Heart left ventricle (tissue), 16 donors: Measurements from ENCODE around the gene CIB4. TPM values are rescaled to one million over a fixed set of nuclear protein-coding genes. Genes with fewer than 3 reads are reported as not detected.
A peak's percentile ranks its signal among the peaks of the same experiment; 100 is the strongest.

ENCODE experiments used
- ATAC-seq, 4 donors: fragments of 200-7000 bp; cut with Tn5 transposase; one replicate each; pipeline ENCODE4 v1.9.1; 2020 to 2022; ENCODE audit warnings: moderate library complexity in 4 of 4, mild to moderate bottlenecking in 3 of 4, moderate number of reproducible peaks in 1 of 4
- DNase-seq, 5 donors: peaks; one replicate each; pipeline ENCODE4 v3.0.0-alpha.2; 2020
- H3K27ac ChIP-seq, 12 donors: fragments of 200-600 bp; sonication (generic) in 4 of 12; one replicate each; pipeline versions ENCODE4 v1.5.0 to v1.8.0; 2016 to 2022; ENCODE audit warnings: mild to moderate bottlenecking in 2 of 12
- H3K27me3 ChIP-seq, 9 donors: fragments of 200-600 bp; sonication (generic) in 2 of 9; one replicate each; pipeline versions ENCODE4 v1.5.1 to v1.8.0; 2016 to 2022; ENCODE audit warnings: mild to moderate bottlenecking in 3 of 9
- H3K36me3 ChIP-seq, 9 donors: fragments of 200-600 bp; sonication (generic) in 2 of 9; one replicate each; pipeline versions ENCODE4 v1.5.0 to v1.8.0; 2018 to 2022; ENCODE audit warnings: mild to moderate bottlenecking in 2 of 9
- H3K4me1 ChIP-seq, 12 donors: fragments of 200-600 bp; sonication (generic) in 4 of 12; one replicate each; pipeline versions ENCODE4 v1.5.0 to v1.8.0; 2016 to 2022; ENCODE audit warnings: mild to moderate bottlenecking in 3 of 12
- H3K4me3 ChIP-seq, 12 donors: fragments of 200-600 bp; sonication (generic) in 4 of 12; one replicate each; pipeline versions ENCODE4 v1.5.0 to v1.8.0; 2017 to 2022; ENCODE audit warnings: mild to moderate bottlenecking in 9 of 12, moderate library complexity in 4 of 12
- H3K9me3 ChIP-seq, 12 donors: fragments of 200-600 bp; sonication (generic) in 4 of 12; one replicate each; pipeline versions ENCODE4 v1.5.0 to v1.8.0; 2016 to 2022; ENCODE audit warnings: mild to moderate bottlenecking in 1 of 12
- CTCF ChIP-seq, 12 donors: fragments of 200-600 bp; sonication (generic) in 4 of 12; IDR thresholded peaks; one replicate each; pipeline versions ENCODE4 v1.5.0 to v1.8.0; 2018 to 2022; ENCODE audit warnings: antibody characterized with exemption in 12 of 12, mild to moderate bottlenecking in 5 of 12
- POLR2A ChIP-seq, 2 donors: fragments of 450-650 bp; IDR thresholded peaks; one replicate each; pipeline ENCODE4 v1.6.1; 2017; ENCODE audit warnings: antibody characterized with exemption in 2 of 2, mild to moderate bottlenecking in 2 of 2, moderate library complexity in 2 of 2
- WGBS, 4 donors: extraction: QIAGEN DNeasy Blood & Tissue Kit in 2 of 4; methylation state at CpG; one replicate each; pipeline versions ENCODE4 v1.1.5 to v1.1.7; 2013 to 2018; 5-methylcytosine and 5-hydroxymethylcytosine counted together
- intact Hi-C, 10 donors: fragments of 100-400 bp; cut with DNase I; formaldehyde crosslinking; loops; one replicate each; pipeline versions ENCODE4 v1.11.1 to v1.14.2; 2022
- long read RNA-seq, 3 donors: library from polyadenylated mRNA; unstranded; transcript quantifications; one replicate each; pipeline ENCODE4 v2.0.0, GENCODE V29; 2020 to 2021
- polyA plus RNA-seq, 2 donors: library from polyadenylated mRNA; stranded (reverse); fragments of 200-250 nt; gene quantifications; one replicate each; pipeline ENCODE4 v1.2.3, GENCODE V29; 2013
- total RNA-seq, 9 donors: library from RNA; depleted of rRNA in 2 of 9; stranded (reverse); fragments of >200 nt in 2 of 9; fragmentation: NEBNext Ultra II Directional in 3 of 9; extraction: Animal tissue kit (Norgen Biotek cat#: 25700) in 3 of 9; gene quantifications; one replicate each; pipeline versions ENCODE4 v1.1.0 to v1.2.4, GENCODE V29; 2016 to 2023
- donor health status: ischemic (EF 13 %, LVEDD 7.1; RV severe dilation, severe dysfunction).
- donor health status: healthy with polysubstance abuse.
- donor health status: DM: no; HTN: yes; CAD: no.
- donor health status: DM: no; HTN: no; CAD: no.
- donor health status: ischemic (EF 25% LVEDD 6.9; RV normal size, moderate dysfunction).
- donor health status: ischemic (EF 25% LVEDD 5.7; RV mildly dilated, moderate dysfunction).
- donor health status: healthy.
- donor health status: DM: yes; HTN: yes; CAD: no.
- donor health status: ischemic (EF 35%, LVEDD 5.7; RV mildly dilated, moderate dysfunction).
- donor health status: nonischemic (EF 11% LVEDD 7.7; RV severe dilation, severe dysfunction).
- donor health status: DM: yes; HTN: yes; CAD: no.
- donor health status: PGD.
- donor health status: ischemic (EF 29% LVEDD 5.4; RV normal size, mild dysfunction).
- donor health status: nonischemic (EF 23%, LVEDD 6.1; RV moderate dilation, normal function).

The CIB4 gene
- total RNA-seq (not detected), polyA plus RNA-seq (not detected)
- long read RNA-seq, donor 1, result 0 reads
- long read RNA-seq, donor 2, result 0 reads
- long read RNA-seq, donor 3, result 0 reads

GRCh38 chr2:26640781-26641564 is at the start of gene CIB4:
Gene CIB4 (minus strand): TSS chr2:26641366. CDS start chr2:26641314, 52 bp downstream.
- peak in 1 of 5 donors; percentile 18 for DNase-seq
- no peaks in the 10 kb centered on the region for H3K36me3 ChIP-seq
- H3K9me3 ChIP-seq, result no peaks in the 10 kb centered on the region
- no peak for ATAC-seq
- TF ChIP-seq POLR2A (IDR thresholded peaks at IDR 0.05), result no peak
- TF ChIP-seq CTCF (IDR thresholded peaks at IDR 0.05), result no peak
- intact Hi-C loops, result no loop called here
- H3K4me3 ChIP-seq, result no peak within 1 kb of the TSS
- H3K27ac ChIP-seq, result no peak within 1 kb of the TSS
- 87 to 92% (median 89%) methylated on average over 8 of the region's 8 CpGs for WGBS, 4 donors
- H3K4me1 ChIP-seq, result no peaks in the 10 kb centered on the region
- peaks cover 0 to 31% (median 0%) of the 10 kb centered on the region in 9 donors for H3K27me3 ChIP-seq

- no peaks in the 10 kb centered on the region for H3K36me3 ChIP-seq
- WGBS, 4 donors, result 77 to 84% (median 82%) methylated on average over 5 of the region's 5 CpGs
- DNase-seq (peak in 1 of 5 donors; percentile 4), ATAC-seq (no peak)
- H3K27me3 ChIP-seq, result peaks cover 0 to 23% (median under 1%) of the 10 kb centered on the region in 9 donors
- H3K4me1 ChIP-seq, result peaks cover 0 to 14% (median 10%) of the 10 kb centered on the region in 12 donors
- H3K4me3 ChIP-seq, result no peak overlapping the region
- TF ChIP-seq CTCF (IDR thresholded peaks at IDR 0.05) (no peak), POLR2A (IDR thresholded peaks at IDR 0.05) (no peak)
- no peak overlapping the region for H3K27ac ChIP-seq
- intact Hi-C loops, result no loop called here
- H3K9me3 ChIP-seq, result no peaks in the 10 kb centered on the region
Measured at GRCh38 chr2:26687801-26688200, 46.6 kb upstream of the CIB4 start.

GRCh38 chr2:26687328-26687727 is 46.2 kb upstream of the CIB4 start:
- TF ChIP-seq POLR2A (IDR thresholded peaks at IDR 0.05) (no peak), CTCF (IDR thresholded peaks at IDR 0.05) (no peak)
- ATAC-seq (no peak), DNase-seq (peak in 1 of 5 donors; percentile 12)
- no peaks in the 10 kb centered on the region for H3K9me3 ChIP-seq
- peaks cover 0 to 14% (median 10%) of the 10 kb centered on the region in 12 donors for H3K4me1 ChIP-seq
- no peaks in the 10 kb centered on the region for H3K36me3 ChIP-seq
- intact Hi-C loops, result no loop called here
- H3K4me3 ChIP-seq, result no peak overlapping the region
- H3K27me3 ChIP-seq, result peaks cover 0 to 22% (median 0%) of the 10 kb centered on the region in 9 donors
- H3K27ac ChIP-seq, result no peak overlapping the region
- 73 to 87% (median 84%) methylated on average over 4 of the region's 4 CpGs for WGBS, 4 donors

GRCh38 chr2:26685989-26686839 is 45.0 kb upstream of the CIB4 start:
- H3K4me3 ChIP-seq, result no peak overlapping the region
- H3K36me3 ChIP-seq, result no peaks in the 10 kb centered on the region
- peaks cover 0 to 12% (median 0%) of the 10 kb centered on the region in 9 donors for H3K27me3 ChIP-seq
- ATAC-seq, result no peak
- no peak for DNase-seq
- WGBS, 4 donors, result 41 to 49% (median 44%) methylated on average over 15 to 16 of the region's 16 CpGs
- H3K27ac ChIP-seq, result no peak overlapping the region
- no peak for TF ChIP-seq POLR2A (IDR thresholded peaks at IDR 0.05)
- intact Hi-C loops, result no loop called here
- H3K4me1 ChIP-seq, result peaks cover 0 to 7% (median under 1%) of the 10 kb centered on the region in 12 donors
- no peaks in the 10 kb centered on the region for H3K9me3 ChIP-seq
